Right lobe of liver (tissue), 4 donors: ENCODE results near the gene SERINC5.

Experiments
- POLR2A ChIP-seq: fragments of 450-650 bp; IDR thresholded peaks from one replicate; pipeline ENCODE4 v1.6.1; 2017; ENCODE audit warnings: antibody characterized with exemption, mild to moderate bottlenecking
- TF ChIP-seq, protein P1 (sequence below), 4 donors: fragments of 200-600 bp in 3 of 4; fragments of 450-650 bp in 1 of 4; IDR thresholded peaks; one replicate each; pipeline versions ENCODE4 v1.5.1 to v1.8.0; 2016 to 2022; ENCODE audit warnings: antibody characterized with exemption in 4 of 4, mild to moderate bottlenecking in 2 of 4
- donor health status: DM: no; HTN: no; CAD: no.
- donor health status: DM: no; HTN: no; CAD: no.
- donor health status: DM: no; HTN: yes; CAD: no.

DNA sequence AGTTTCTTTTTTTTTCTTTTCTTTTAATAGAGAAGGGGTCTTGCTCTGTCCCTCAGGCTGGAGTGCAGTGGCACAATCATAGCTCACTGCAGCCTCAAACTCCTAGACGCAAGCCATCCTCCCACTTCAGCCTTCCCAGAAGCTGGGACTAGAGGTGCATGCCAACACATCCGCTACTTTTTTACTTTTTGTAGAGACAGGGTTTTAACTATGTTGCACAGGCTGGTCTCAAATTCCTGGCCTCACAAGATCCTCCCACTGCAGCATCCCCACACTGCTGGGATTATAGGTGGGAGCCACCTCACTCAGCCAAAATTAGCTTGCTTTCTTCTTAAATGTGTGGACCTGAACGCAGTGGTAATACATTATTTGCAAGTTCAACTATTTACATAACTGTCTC is 66.1 kb downstream of the SERINC5 start:
- TF ChIP-seq, protein P1, sequence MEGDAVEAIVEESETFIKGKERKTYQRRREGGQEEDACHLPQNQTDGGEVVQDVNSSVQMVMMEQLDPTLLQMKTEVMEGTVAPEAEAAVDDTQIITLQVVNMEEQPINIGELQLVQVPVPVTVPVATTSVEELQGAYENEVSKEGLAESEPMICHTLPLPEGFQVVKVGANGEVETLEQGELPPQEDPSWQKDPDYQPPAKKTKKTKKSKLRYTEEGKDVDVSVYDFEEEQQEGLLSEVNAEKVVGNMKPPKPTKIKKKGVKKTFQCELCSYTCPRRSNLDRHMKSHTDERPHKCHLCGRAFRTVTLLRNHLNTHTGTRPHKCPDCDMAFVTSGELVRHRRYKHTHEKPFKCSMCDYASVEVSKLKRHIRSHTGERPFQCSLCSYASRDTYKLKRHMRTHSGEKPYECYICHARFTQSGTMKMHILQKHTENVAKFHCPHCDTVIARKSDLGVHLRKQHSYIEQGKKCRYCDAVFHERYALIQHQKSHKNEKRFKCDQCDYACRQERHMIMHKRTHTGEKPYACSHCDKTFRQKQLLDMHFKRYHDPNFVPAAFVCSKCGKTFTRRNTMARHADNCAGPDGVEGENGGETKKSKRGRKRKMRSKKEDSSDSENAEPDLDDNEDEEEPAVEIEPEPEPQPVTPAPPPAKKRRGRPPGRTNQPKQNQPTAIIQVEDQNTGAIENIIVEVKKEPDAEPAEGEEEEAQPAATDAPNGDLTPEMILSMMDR (IDR thresholded peaks at IDR 0.05), result no peak
- no peak for TF ChIP-seq POLR2A
